HFF-Myc (cell line): ENCODE results near the gene MYBPC2.
"Not testable (repeated sequence)": the region's sequence is repeated elsewhere in the genome, so short reads cannot be mapped to it uniquely, and the experiment has no call there.

ENCODE experiments used
- DNase-seq: peaks from one replicate; pipeline ENCODE4 v3.0.0-alpha.2; 2011; ENCODE audit warnings: low read depth; ENCODE audit errors: extremely low read depth
- H3K4me3 ChIP-seq: replicated peaks from 2 replicates; pipeline ENCODE4 v1.5.1; 2011; ENCODE audit warnings: low read depth, mild to moderate bottlenecking, control low read depth, low read length
- TF ChIP-seq, protein P1 (sequence below): IDR thresholded peaks from 2 replicates; pipeline ENCODE4 v1.5.1; 2012; ENCODE audit warnings: mild to moderate bottlenecking, low read depth, low read length, control low read depth; ENCODE audit errors: missing control alignments

The MYBPC2 gene

DNA sequence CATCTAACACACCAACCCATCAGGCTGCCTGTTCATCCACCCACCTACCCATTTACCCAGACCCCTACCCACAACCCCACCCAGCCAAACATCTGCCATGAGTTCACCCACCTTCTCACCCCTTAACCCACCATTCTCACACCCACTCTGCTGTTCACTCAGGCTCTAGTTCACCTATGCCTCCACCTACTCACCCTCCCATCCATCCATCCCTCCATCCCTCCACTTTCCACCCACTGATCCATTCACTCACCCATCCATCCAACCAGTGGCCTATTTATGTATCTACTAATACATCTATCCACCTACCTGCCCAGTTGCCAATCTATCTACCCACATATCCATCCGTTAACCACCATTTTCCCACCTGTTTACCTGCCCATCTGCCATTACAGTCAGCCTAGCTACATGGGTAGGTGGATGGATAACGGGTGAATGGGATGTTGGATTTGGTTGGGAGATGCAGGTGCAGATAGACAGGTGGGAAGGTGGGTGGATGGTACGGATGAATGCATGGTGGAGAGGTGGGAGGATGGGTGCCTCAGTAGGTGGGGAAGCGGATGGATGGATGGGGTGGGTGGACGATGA lies 5.3 kb downstream of the MYBPC2 start:
- TF ChIP-seq, protein P1, sequence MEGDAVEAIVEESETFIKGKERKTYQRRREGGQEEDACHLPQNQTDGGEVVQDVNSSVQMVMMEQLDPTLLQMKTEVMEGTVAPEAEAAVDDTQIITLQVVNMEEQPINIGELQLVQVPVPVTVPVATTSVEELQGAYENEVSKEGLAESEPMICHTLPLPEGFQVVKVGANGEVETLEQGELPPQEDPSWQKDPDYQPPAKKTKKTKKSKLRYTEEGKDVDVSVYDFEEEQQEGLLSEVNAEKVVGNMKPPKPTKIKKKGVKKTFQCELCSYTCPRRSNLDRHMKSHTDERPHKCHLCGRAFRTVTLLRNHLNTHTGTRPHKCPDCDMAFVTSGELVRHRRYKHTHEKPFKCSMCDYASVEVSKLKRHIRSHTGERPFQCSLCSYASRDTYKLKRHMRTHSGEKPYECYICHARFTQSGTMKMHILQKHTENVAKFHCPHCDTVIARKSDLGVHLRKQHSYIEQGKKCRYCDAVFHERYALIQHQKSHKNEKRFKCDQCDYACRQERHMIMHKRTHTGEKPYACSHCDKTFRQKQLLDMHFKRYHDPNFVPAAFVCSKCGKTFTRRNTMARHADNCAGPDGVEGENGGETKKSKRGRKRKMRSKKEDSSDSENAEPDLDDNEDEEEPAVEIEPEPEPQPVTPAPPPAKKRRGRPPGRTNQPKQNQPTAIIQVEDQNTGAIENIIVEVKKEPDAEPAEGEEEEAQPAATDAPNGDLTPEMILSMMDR: no peak
- no peak overlapping the region for H3K4me3 ChIP-seq
- DNase-seq: no peak

DNA sequence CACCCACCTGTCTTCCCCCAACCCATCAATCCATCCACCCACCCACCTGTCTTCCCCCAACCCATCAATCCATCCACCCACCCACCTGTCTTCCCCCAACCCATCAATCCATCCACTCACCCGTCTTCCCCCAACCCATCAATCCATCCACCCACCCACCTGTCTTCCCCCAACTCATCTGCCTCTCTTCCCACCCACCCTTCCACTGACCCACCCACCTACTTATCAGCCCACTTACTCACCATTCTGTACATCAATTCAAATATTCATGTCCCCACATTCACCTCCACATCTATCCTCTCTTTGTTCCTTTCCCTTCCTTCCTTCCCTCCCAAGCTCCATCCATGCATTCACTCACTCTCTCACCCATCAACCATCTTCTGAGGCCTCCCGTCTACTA lies 6.4 kb downstream of the MYBPC2 start:
- DNase-seq, H3K4me3 ChIP-seq: not testable (repeated sequence)

DNA sequence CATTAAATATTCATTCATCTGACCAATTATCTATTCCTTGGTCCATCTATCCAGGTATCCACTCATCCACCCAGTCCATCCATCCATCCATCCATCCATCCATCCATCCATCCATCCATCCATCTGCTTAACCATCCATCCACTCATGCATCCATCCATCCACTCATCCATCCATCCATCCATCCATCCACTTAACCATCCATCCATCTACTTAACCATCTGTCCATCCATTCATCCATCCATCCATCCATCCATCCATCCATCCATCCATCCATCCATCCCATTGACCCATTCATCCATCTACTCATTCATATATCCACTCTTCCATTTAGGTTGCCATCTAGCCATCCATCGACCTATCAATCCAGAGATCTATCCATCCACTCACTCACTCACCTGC lies 11.4 kb downstream of the MYBPC2 start:
- DNase-seq: no peak
- H3K4me3 ChIP-seq: no peak overlapping the region
- TF ChIP-seq, protein P1: no peak

DNA sequence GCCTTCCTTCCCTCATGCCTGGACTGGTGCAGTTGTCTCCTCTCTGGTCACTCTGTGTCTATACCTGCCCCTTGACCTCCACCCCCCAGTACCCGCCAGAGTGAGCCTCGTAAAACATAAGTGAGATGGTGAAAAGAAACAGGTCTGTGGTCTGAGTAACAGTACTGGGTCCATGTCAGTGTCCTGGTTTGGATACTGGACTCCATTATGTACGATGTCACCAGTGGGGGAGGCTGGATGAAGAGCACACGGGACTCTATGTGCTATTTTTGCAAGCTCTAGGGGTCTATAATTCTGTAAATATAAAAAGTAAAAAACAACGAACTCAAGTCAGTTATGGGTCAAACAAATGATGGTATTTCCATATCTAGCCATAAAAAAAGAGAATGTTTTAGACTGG lies 14.4 kb downstream of the MYBPC2 start:
- TF ChIP-seq, protein P1: no peak
- no peak for DNase-seq
- no peak overlapping the region for H3K4me3 ChIP-seq

DNA sequence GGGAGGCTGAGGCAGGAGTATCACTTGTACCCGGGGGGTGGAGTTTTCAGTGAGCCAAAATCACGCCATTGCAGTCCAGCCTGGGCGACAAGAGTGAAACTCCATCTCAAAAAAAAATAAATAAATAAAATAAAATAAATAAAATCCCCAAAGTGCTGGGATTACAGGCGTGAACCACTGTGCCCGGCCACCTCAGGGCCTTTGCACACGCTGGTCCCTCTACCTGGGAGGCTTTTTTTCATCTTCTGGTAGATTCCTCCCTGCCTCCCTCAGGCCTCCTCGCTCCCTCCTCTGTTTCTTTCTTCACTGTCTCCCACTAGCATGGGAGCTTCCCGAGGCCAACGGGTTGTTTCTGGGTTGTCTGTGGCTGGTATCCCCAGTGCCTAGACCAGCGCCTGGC lies 15.1 kb downstream of the MYBPC2 start:
- no peak overlapping the region for H3K4me3 ChIP-seq
- TF ChIP-seq, protein P1: no peak
- no peak for DNase-seq

DNA sequence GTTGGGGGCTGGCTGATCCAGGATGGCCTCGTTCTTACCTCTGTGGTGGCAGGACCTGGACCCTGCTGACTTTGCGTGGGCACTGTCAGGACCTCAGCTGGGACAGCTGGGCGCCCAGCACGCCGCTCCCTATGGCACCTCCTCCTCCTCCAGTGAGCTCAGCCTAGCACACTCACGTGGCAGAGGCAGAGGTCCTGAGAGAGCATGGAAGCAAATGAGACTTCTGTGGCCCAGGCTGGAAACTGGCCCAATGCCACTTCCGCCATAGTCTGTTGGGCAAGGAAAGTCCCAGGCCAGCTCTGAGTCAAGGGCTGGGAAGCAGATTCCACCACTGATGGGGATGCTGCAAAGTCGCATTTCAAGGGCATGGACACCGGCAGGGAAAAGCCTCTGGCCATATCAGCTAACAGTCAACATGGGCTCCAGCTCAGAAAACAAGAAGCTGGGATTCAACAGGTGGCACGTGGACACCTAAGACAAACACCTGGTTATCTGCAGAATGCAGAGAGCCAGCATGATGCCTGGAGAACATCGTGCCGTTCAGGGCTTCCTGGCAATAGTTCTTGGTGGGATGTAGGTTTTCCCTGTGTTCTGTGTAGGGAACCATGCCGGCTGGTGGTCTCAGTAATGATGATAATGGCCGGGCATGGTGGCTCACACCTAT lies 16.7 kb downstream of the MYBPC2 start:
- TF ChIP-seq, protein P1: no peak
- DNase-seq: no peak
- H3K4me3 ChIP-seq: no peak overlapping the region

DNA sequence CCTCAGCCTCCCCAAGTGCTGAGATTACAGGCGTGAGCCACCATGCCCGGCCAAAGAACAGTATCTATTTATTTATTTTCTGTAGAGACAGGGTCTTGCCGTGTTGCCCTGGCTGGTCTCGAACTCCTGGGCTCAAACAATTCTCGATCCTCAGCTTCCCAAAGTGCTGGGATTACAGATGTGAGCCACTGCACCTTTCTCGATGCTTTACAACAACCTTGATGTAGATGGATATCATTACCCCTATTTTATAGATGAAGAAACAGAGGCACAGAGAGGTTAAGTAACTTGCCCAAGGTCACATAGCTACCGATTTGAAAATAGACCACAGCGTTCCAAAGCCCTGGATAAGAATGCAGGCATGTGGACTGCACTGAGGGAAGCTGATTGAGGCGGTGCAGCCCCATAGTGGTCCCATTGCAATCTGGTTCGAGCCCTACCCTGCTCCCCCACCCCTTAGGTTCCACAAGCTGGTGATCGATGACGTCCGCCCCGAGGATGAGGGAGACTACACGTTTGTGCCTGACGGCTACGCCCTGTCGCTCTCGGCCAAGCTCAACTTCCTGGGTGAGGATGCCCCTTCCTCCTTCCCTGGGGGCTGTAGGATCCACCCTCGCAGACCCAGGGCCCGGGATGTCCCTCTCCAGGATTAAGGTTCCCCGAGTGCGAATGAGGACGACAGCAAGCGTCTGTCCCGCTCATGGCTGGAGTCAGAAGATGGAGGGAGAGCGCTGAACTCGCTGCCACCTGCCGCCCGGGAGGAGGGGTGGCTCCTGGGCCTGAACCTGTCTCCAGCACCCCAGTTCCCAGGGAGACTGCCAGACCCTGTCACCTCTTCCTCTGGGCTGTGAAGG lies 17.9 kb downstream of the MYBPC2 start:
- TF ChIP-seq, protein P1: no peak
- no peak overlapping the region for H3K4me3 ChIP-seq
- no peak for DNase-seq
